Measurements from ENCODE around the gene INPP4A.
"Not testable (repeated sequence)": the region's sequence is repeated elsewhere in the genome, so short reads cannot be mapped to it uniquely, and the experiment has no call there.

Gene INPP4A

DNA sequence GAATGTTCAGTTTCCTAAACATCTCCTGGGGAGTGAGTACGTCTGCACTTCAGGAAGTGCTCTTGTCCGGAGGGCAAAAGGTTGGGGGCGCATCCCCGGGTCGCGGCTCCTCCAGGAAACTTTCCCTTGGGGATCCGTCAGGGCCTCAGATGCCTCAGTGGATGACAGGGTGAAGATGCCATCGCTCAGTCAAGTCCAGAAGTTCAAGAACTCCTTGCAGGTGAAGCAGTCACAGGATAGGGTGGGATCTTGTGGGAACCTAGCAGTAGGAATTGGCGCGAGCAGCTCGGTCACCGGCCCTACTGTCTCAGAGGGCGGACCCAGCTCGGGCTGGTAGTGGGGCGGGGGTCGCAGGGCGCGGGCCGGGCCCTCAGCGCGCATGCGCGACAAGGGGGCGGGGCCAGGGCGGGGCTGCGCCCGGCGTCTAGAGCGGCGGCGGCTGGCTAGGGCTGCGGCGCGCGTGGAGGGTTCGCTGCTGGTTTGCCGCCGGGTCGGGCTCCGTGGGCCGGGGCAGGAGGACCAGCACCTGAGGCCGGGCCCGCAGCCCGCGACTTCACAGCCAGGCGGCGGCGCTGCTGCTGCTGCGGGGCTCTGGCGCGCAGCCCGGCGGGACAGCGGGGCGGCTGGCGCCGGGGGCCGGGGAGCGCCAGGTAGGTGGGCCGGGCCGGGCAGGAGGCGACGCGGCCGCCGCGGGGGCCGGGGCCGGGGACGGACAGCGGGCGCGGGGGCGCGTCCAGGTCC lies at the start of gene INPP4A:
INPP4A (plus strand) TSS at position 423 of the 741 bp plus-strand sequence. CDS start 75,191 bp downstream, outside the sequence.
- peak; percentile 83 for DNase-seq

DNA sequence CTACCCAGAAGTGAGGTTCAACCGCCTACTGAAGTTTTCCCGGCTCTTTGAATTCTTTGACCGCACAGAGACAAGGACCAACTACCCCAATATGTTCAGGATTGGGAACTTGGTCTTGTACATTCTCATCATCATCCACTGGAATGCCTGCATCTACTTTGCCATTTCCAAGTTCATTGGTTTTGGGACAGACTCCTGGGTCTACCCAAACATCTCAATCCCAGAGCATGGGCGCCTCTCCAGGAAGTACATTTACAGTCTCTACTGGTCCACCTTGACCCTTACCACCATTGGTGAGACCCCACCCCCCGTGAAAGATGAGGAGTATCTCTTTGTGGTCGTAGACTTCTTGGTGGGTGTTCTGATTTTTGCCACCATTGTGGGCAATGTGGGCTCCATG lies 48.7 kb upstream of the INPP4A start:
- DNase-seq, result no peak

DNA sequence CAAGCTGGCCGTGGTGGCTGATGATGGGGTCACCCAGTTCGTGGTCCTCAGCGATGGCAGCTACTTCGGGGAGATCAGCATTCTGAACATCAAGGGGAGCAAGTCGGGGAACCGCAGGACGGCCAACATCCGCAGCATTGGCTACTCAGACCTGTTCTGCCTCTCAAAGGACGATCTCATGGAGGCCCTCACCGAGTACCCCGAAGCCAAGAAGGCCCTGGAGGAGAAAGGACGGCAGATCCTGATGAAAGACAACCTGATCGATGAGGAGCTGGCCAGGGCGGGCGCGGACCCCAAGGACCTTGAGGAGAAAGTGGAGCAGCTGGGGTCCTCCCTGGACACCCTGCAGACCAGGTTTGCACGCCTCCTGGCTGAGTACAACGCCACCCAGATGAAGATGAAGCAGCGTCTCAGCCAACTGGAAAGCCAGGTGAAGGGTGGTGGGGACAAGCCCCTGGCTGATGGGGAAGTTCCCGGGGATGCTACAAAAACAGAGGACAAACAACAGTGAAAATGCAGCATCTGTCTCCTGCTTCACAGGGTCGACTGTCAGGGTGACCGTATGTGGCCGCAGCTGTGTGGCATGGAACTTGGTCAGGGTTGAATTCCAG lies 47.8 kb upstream of the INPP4A start:
- DNase-seq, result no peak

- no peak for DNase-seq
These were observed 45.5 kb upstream of the INPP4A start for GRCh38 chr2:98399140-98399539.

- no peak for DNase-seq
These were observed 40.8 kb upstream of the INPP4A start for GRCh38 chr2:98403878-98404277.

DNA sequence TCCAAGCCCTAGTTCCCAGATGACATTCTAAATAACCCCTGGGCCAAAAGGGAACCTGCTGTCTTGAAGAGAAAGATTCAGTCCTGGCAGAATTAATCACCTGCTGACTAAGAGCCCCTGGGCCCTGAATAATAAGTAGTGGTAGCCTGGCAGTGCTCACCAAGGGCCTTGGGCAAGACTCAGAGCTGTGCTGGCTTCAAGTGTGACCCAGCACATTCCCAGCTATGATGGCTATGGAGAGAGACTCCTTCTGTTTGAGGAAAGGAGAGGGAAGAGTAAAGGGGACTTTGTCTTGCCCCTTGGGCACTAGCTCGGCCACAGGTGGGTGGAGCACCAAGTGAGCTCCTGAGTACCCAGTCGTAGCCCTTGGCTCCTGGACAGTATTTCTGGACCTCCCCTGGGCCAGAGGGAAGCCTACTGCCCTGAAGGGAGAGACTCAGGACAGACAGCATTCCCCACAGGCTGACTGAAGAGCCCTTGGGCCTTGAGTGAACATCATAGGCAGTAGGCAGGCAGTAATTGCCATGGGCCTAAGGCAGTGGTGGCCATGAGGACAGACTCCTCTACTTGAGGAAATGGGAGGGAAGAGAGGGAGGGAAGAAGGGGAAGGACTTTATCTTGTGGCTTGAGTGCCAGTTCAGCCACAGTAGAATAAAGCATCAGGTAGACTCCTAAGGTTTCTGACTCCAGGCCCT lies 40.0 kb upstream of the INPP4A start:
- DNase-seq, result no peak

GRCh38 chr2:98405301-98405700 lies 39.4 kb upstream of the INPP4A start:
- no peak for DNase-seq

DNA sequence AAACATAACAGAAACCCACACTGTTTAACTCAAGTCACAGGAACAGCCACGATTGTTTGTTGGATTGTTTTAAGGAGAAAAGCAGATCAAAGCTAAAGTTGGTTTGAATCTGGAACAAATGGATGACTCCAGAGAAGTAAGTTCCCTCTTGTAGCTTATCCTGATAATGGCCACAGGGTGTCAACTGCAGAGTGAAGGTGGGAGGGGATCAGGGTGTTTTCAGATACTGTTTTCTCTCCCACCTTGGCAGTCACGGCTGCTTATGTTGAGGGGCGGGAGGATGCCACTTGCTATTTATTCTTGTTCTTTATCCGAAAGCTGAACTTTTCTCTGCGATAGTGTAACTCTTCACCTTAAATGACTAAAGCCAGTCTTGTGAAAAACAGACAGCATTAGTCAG lies 36.5 kb upstream of the INPP4A start:
- no peak for DNase-seq

GRCh38 chr2:98412751-98413458 lies 31.8 kb upstream of the INPP4A start:
- peak; percentile 85 for DNase-seq

- not testable (repeated sequence) for DNase-seq
These were observed 30.4 kb upstream of the INPP4A start for GRCh38 chr2:98414246-98414645.

DNA sequence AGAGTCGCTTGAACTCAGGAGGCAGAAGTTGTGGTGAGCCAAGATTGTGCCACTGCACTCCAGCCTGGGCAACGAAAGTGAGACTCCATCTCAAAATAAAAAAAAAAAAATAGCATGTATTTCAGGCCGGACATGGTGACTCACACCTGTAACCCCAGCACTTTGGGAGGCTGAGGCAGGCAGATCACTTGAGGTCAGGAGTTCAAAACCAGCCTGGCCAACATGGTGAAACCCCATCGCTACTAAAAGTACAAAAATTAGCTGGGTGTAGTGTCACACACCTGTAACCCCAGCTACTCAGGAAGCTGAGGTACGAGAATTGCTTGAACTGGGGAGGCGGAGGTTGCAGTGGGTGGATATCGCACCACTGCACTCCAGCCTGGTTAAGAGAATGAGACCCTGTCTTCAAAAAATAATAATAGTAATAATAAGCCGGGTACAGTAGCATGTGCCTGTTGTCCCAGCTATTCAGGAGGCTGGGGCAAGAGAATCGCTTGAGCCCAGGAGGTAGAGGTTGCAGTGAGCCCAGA lies 28.9 kb upstream of the INPP4A start:
- DNase-seq, result not testable (repeated sequence)

DNA sequence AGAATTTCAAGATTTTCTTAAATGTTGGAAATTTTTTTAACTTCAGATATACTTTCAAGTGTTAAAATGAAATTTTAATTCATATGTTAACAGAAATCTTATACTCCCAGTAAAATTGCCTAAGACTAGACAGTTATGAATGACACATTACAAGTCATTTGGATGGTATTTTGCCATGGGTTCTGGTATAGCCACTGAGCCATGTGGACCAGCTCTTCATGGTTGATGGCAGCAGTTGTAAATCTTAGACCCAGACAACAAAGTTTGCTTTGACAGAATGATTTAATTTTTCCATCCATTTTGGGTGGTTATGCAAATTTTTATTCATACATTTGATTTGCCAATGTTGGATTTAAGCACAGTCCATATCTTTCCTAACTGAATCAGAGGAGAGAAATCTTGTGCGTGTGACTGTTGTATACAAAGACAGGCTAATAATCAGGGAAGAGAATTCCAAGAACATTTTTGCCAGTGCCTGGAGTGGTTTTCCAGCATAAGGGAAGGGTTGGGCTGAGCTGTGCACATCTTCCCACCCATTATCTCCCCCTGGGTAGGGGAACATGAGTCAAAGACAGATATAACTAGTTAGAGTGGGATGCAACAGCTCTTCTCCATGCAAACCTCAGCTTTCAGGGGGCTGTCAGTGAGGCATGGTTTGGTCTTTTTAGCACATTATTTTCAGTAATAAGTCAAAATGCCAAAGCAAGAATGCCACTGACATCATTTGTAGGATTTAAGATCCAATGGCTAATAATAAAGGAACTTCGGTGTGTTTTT lies 28.1 kb upstream of the INPP4A start:
- DNase-seq, result no peak

- no peak for DNase-seq
These were observed 25.1 kb upstream of the INPP4A start for GRCh38 chr2:98419544-98419943.

DNA sequence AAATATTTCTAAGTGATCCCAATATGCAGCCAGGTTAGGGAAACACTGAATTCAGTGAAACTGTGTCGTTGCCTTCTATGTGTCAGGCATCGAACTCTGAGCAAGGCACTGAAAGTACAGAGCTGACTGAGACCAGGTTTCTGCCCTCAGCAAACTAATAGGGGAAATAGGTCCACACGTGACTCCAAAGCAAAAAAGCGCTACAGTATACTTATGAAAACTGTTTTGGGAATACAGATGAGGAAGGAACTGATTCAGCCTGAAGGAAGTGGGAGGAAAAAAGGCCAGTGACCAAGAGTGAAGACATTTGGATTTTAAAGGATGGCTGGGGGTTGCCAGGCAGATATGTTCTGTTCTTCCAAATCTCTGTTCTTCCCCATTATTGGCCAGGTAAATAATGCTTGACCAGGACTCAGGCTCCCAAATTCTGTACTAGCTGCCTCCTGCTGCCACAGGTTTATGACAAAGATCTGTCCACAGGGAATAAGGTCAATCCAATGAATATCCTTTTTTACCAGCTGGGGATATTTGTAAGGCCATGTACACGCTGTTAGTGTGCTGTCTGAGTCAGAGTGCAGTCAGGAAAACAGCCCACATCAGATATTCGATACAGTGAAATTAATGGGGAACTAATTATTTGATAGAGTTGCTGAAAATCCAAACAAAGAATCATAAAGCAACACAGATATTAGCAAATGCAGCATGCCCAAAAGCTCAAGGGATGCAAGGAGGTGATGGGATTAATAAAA lies 24.5 kb upstream of the INPP4A start:
- no peak for DNase-seq

DNA sequence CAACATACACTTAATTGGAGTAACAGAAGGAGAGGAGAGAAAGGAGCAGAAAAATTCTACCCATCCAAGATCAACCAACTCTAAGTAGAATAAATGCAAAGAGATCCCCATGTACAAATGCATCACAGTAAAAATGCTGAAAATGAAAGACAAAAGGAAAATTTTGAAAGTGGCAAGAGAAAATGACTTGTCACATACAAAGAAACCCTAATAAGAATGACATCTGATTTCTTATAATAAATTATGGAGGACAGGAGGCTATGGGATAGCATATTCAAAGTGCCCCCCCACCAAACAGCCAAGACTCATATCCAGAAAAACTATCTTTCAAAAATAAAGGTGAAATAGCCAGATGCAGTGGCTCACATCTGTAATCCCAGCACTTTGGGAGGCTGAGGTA lies 22.2 kb upstream of the INPP4A start:
- DNase-seq, result no peak

DNA sequence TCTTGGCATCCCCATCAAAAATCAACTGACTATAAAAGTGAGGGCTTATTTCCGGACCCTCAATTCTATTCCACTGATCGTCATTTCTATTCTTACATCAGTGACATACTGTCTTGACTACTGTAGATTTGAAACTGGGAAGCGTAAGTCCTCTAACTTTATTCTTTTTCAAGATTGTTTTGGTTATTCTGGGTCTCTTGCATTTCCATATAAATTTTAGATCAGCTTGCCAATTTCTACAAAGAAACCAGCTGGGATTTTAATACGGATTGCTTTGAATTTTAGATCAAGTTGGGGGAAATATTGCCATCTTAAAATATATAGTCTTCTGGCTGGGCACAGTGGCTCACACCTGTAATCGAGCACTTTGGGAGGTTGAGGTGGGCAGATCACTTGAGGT lies 17.9 kb upstream of the INPP4A start:
- no peak for DNase-seq

DNA sequence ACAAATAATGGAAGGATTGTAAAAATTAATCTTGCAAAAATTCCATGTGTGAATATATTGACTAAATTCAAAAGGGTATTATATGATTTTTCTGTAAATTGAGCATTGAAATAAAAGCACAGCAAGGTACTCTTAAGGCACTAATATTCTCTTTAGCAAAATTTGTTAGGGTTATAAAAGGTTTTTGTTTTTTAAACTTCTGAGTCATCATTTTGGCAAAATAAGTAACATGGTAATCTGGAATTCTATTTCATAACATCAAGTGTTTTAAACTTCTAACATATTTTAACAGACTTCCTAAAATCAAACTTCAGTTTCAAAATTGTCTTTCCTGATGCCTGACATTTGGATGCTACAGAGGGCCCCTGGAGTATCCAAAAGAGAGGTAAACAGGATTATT lies 12.5 kb upstream of the INPP4A start:
- DNase-seq, result no peak

DNA sequence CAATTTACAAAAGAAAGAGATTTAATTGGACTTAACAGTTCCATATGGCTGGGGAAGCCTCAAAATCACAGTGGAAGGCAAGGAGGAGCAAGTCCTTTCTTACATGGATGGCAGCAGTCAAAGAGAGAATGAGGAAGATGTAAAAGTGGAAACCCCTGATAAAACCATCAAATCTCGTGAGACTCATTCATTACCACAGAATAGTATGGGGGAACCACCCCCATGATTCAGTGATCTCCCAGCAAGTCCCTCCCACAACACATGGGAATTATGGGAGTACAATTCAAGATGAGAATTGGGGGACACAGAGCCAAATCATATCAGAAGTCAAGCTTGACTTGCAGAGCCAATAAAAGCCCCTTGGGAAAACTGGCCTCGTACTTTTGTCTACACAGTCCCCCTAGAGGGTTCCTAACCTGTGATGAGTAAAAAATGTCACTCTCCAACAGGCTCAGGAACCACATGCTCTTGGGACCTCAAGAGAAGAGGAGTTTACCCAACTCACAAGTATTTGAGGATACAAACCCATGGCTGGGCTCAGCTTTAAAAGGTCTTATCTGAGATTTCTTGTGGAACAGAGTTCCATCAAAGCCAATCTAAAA lies 11.2 kb upstream of the INPP4A start:
- DNase-seq, result no peak

DNA sequence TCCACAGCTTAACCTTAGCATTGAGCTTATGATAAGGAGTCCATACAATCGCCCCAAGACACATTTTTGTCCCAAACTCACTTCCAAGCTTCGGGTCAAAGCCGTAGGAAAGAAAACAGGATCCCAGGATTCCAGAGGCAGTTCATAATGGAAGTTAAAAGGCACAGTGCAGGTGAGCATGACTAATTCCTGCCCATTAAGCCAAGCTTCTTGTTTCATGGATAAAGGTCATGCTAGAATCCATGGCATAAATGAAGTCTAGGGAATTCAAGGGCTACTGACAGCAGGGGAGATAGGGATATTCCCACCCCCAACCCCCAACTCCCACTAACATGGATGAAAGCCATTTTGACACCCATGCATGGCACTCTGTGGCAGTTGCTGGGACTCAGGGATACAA lies 10.2 kb upstream of the INPP4A start:
- DNase-seq, result no peak

GRCh38 chr2:98435670-98436069 lies 9.0 kb upstream of the INPP4A start:
- not testable (repeated sequence) for DNase-seq

- no peak for DNase-seq
These were observed 7.9 kb upstream of the INPP4A start for GRCh38 chr2:98436734-98437133.
